ENCODE data around the gene PSMD12.
"Not testable (repeated sequence)": the region's sequence is repeated elsewhere in the genome, so short reads cannot be mapped to it uniquely, and the experiment has no call there.

DNA sequence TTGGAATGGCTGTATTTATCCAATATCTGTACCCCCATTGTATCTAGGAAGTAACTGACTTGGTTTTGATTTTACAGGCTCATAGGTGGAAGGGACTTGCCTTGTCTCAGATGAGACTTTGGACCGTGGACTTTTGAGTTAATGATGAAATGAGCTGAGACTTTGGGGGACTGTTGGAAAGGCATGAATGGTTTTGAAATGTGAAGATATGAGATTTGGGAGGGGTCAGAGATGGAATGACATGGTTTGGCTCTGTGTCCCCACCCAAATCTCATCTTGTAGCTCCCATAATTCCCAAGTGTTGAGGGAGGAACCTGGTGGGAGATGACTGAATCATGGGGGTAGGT, 34.2 kb downstream of the PSMD12 start:
- not testable (repeated sequence) for TF ChIP-seq POLR2AphosphoS5 (IDR thresholded peaks at IDR 0.05; ENCODE audit: borderline replicate concordance, low read depth, low read length); EZH2 (IDR thresholded peaks at IDR 0.05); FOXP2 (optimal IDR thresholded peaks at IDR 0.05; ENCODE audit: control extremely low read depth, extremely low read length, insufficient read depth)

Measured in SK-N-MC (cell line).